NCI-H1048 (cell line): ENCODE measurements around the gene NLGN2.

Source experiments
- DNase-seq: peaks from one replicate; lab custom pipeline; 2025; lab: John Stamatoyannopoulos, UW

NLGN2 gene

GRCh38 chr17:7466318-7466638, 58.6 kb downstream of the NLGN2 start:
- DNase-seq = no peak

GRCh38 chr17:7466639-7467341, 59.1 kb downstream of the NLGN2 start:
- DNase-seq = no peak

GRCh38 chr17:7467498-7467897, 59.9 kb downstream of the NLGN2 start:
- DNase-seq = no peak

- DNase-seq = no peak
Observed at GRCh38 chr17:7468290-7468689, 60.6 kb downstream of the NLGN2 start.

- no peak for DNase-seq
Observed at GRCh38 chr17:7468804-7469389, 61.3 kb downstream of the NLGN2 start.
